ENCODE results near the gene SH3TC2. TPM values are rescaled to one million over a fixed set of nuclear protein-coding genes. Genes with fewer than 3 reads are reported as not detected.

SH3TC2 gene
- total RNA-seq, 6 experiments from 2014 or later: 9.3 to 12.9 (median 10.7) TPM

DNA sequence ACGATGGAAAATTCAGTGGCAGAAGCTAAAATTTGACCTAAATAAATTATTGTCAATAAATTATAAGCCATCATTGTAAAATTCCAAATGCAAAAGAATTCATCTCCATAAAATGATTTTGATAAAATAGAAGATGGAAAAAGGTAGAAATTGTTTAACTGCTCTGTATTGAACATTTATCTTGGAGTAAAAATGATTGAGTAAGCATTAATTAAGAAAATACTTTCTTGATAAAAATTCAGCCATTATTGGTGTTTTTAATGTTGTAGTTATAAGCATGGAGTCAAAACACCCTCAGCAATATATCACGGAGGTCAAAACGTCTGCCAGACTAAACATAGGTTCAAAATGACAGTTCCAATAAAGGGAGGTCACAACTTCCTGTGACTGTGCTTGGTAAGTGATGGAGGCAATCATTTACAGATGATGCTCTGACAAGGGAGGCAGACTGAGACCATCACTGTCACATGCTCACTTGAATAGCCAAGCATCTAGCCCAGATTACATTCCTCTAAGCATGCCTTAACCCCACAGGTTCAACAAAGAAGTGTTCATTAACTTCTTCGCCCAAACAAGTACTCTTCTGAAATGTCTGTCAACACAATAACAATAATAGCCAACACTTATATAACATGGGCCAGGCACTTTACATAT lies 69.5 kb downstream of the SH3TC2 start:
- TF ChIP-seq, protein P1, sequence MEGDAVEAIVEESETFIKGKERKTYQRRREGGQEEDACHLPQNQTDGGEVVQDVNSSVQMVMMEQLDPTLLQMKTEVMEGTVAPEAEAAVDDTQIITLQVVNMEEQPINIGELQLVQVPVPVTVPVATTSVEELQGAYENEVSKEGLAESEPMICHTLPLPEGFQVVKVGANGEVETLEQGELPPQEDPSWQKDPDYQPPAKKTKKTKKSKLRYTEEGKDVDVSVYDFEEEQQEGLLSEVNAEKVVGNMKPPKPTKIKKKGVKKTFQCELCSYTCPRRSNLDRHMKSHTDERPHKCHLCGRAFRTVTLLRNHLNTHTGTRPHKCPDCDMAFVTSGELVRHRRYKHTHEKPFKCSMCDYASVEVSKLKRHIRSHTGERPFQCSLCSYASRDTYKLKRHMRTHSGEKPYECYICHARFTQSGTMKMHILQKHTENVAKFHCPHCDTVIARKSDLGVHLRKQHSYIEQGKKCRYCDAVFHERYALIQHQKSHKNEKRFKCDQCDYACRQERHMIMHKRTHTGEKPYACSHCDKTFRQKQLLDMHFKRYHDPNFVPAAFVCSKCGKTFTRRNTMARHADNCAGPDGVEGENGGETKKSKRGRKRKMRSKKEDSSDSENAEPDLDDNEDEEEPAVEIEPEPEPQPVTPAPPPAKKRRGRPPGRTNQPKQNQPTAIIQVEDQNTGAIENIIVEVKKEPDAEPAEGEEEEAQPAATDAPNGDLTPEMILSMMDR (IDR thresholded peaks at IDR 0.05): no peak
- H3K27ac Mint-ChIP-seq: no peak overlapping the region
- H3K4me1 Mint-ChIP-seq (ENCODE audit: low read depth): peaks cover 59% of the 10 kb centered on the region
- H3K9me3 Mint-ChIP-seq: no peaks in the 10 kb centered on the region
- H3K4me3 Mint-ChIP-seq: no peak overlapping the region
- H3K36me3 Mint-ChIP-seq (ENCODE audit: low read depth): 0 out of 2 replicates have a peak, but pooled peaks cover 8% of the 10 kb centered on the region
- no peaks in the 10 kb centered on the region; the same call in 1 of the 2 replicates for H3K27me3 Mint-ChIP-seq (ENCODE audit: insufficient read depth)
- DNase-seq: no peak

DNA sequence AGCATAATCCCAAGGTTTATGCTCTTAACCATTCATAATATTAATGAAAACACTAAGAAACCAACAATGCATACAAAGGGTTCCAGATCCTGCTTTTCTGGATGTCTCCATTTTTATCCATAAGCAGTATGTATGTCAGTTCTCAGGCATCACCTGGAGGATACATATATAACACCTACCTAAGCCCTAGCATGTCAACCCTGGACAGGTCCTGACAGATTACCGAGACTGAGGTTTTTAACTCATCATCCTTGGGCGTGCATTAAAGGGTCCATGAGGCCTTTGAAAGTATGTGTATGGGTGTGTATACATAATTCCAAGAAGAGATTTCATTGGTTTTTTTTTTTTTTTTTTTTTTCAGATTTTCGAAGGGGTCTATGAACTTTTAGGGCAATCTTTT lies 70.6 kb downstream of the SH3TC2 start:
- no peak overlapping the region for H3K27ac Mint-ChIP-seq
- no peak for DNase-seq
- no peak overlapping the region for H3K4me3 Mint-ChIP-seq
- H3K36me3 Mint-ChIP-seq (ENCODE audit: low read depth): 0 out of 2 replicates have a peak, but pooled peaks cover 8% of the 10 kb centered on the region
- peaks cover 59% of the 10 kb centered on the region for H3K4me1 Mint-ChIP-seq (ENCODE audit: low read depth)
- no peaks in the 10 kb centered on the region for H3K9me3 Mint-ChIP-seq
- TF ChIP-seq, protein P1 (IDR thresholded peaks at IDR 0.05): no peak
- no peaks in the 10 kb centered on the region; the same call in 1 of the 2 replicates for H3K27me3 Mint-ChIP-seq (ENCODE audit: insufficient read depth)

DNA sequence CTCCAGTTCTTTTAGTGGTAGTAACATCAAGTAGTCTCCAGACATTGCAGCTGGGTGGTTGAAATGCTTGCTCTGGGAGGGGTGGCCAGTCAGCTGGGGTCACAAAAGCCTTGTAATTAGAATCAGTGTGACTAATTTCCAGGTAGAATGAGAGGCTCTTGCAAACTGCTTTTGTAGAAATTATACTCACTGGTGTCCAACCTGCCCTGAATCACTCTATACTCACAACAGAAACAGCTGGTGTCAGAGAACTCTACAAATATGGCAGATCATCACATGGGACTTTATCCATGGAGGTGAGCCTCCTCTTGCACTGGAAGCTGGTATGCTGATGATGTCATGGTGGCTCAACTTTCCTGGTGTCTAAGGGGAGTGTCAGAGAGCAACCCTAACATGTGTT lies 71.3 kb downstream of the SH3TC2 start:
- no peak for DNase-seq
- Mint-ChIP-seq H3K27ac (no peak overlapping the region), H3K4me1 (ENCODE audit: low read depth) (peaks cover 59% of the 10 kb centered on the region), H3K4me3 (no peak overlapping the region), H3K9me3 (no peaks in the 10 kb centered on the region), H3K27me3 (ENCODE audit: insufficient read depth) (no peaks in the 10 kb centered on the region; the same call in 1 of the 2 replicates), H3K36me3 (ENCODE audit: low read depth) (0 out of 2 replicates have a peak, but pooled peaks cover 8% of the 10 kb centered on the region)
- TF ChIP-seq, protein P1 (IDR thresholded peaks at IDR 0.05): no peak

DNA sequence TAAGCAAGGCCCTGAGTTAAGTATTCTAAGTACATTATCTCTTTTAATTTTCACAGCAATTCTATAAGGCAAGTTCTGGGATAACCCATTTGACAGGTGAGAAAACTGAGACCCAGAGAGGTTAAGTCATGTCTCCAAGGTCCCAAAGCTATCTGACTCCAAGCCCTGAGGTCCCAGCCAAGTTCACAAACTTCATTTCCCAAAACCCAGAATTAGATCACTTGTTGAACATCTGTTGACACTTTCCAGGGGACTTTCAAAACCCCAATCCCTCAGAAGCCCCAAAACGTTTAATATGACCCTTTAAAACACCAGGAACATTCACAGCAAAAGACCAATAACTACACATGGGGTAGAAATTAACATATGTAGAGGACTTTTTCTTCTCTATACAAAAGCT lies 72.0 kb downstream of the SH3TC2 start:
- Mint-ChIP-seq H3K27me3 (ENCODE audit: insufficient read depth) (no peaks in the 10 kb centered on the region; the same call in 1 of the 2 replicates), H3K4me3 (no peak overlapping the region), H3K4me1 (ENCODE audit: low read depth) (peaks cover 56% of the 10 kb centered on the region), H3K9me3 (no peaks in the 10 kb centered on the region), H3K36me3 (ENCODE audit: low read depth) (0 out of 2 replicates have a peak, but pooled peaks cover 8% of the 10 kb centered on the region), H3K27ac (no peak overlapping the region)
- TF ChIP-seq, protein P1 (IDR thresholded peaks at IDR 0.05): no peak
- no peak for DNase-seq

DNA sequence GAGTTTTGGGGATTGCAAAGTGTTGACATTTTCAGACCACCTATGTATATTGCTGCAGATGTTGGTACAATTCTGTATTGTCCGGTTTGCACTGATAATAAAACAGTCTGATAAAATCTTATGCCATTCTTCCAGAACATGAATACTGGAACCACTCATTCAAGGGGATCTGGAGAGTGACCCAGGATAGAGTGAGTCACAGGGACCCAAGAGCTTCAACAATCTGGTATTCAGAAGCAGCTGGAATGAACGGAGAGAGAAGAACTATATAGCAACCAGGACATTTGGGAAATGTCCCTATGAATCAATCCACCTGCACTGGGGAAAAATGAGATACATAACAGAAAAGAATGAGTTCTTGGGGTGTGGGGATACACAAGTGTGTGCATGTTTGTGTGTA lies 73.3 kb downstream of the SH3TC2 start:
- H3K27ac Mint-ChIP-seq: no peak overlapping the region
- H3K9me3 Mint-ChIP-seq: no peaks in the 10 kb centered on the region
- TF ChIP-seq, protein P1 (IDR thresholded peaks at IDR 0.05): no peak
- DNase-seq: no peak
- no peaks in the 10 kb centered on the region; the same call in 1 of the 2 replicates for H3K27me3 Mint-ChIP-seq (ENCODE audit: insufficient read depth)
- H3K36me3 Mint-ChIP-seq (ENCODE audit: low read depth): 0 out of 2 replicates have a peak, but pooled peaks cover 4% of the 10 kb centered on the region
- H3K4me3 Mint-ChIP-seq: no peak overlapping the region
- peaks cover 61% of the 10 kb centered on the region for H3K4me1 Mint-ChIP-seq (ENCODE audit: low read depth)

All from HFFc6 (cell line).